GM23248 (cell line): ENCODE measurements around the gene OR3A1.

Source experiments
- EZH2 ChIP-seq: fragments of 200-600 bp; sonication (generic); IDR thresholded peaks from 2 replicates; pipeline ENCODE4 v1.6.1; 2018; ENCODE audit warnings: antibody characterized with exemption, mild to moderate bottlenecking; ENCODE audit not compliant: insufficient read depth, poor library complexity, severe bottlenecking
- EZH2phosphoT487 ChIP-seq: fragments of 200-600 bp; sonication (generic); IDR thresholded peaks from 2 replicates; pipeline ENCODE4 v1.6.1; 2018; ENCODE audit warnings: antibody characterized with exemption, moderate library complexity, mild to moderate bottlenecking, low read depth; ENCODE audit not compliant: insufficient read depth

DNA sequence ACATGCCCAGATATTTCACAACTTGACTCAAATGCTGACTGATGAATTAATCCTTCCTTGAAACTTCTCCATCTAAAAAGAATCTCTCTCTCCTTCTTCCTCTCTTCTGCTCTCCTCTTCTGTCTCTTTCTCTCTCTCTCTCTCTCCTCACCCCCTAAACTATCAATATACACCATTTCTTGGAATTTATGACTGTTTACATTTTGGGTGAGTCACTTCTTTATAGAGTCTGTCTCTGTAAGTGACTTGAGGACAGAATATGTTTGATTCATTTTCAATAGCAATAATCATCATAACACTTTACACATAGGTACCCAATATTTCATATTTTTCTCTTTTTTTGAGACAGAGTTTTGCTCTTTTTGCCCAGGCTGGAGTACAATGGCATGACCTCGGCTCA is 15.3 kb downstream of the OR3A1 start:
- TF ChIP-seq EZH2phosphoT487, result no peak
- TF ChIP-seq EZH2, result no peak
